ENCODE results near the gene LDAF1. TPM values are rescaled to one million over a fixed set of nuclear protein-coding genes. Genes with fewer than 3 reads are reported as not detected.

LDAF1 gene
- total RNA-seq, 1 experiment from 2014 or later, result 11.5 TPM

- H3K9me3 ChIP-seq (ENCODE audit: low read length), result no peaks in the 10 kb centered on the region
- no peaks in the 10 kb centered on the region for H3F3A ChIP-seq (ENCODE audit: low read length, unreplicated experiment)
- BruUV-seq (replicated peaks), result no TSS peak
- no peaks in the 10 kb centered on the region for H3K79me2 ChIP-seq (ENCODE audit: low read length)
- H3K9me2 ChIP-seq (replicated peaks; ENCODE audit: low read length), result no peaks in the 10 kb centered on the region
- TF ChIP-seq EZH2 (IDR thresholded peaks at IDR 0.05; ENCODE audit: low read length, unreplicated experiment) (no peak), CTCF (conservative IDR thresholded peaks at IDR 0.05; ENCODE audit: low read depth, low read length) (no peak), EZH2phosphoT487 (IDR thresholded peaks at IDR 0.05; ENCODE audit: borderline replicate concordance, low read length) (no peak)
- H3K27ac ChIP-seq (ENCODE audit: low read length), result no peak overlapping the region
- no peak overlapping the region for H3K4me3 ChIP-seq (ENCODE audit: low read length)
- H2AFZ ChIP-seq (ENCODE audit: low read length), result no peak overlapping the region
- ChIA-PET POLR2A (ENCODE audit: unreplicated experiment) (interaction anchor here (0.8 kb wide), 1 partner anchor 83 kb away, joined by 7 read pairs; no protein-coding TSS in a partner anchor), CTCF (no interaction called here)
- H3K4me2 ChIP-seq (ENCODE audit: low read length), result no peak overlapping the region
- intact Hi-C loops (cut with micrococcal nuclease), result no loop called here
- no peaks in the 10 kb centered on the region for H3K36me3 ChIP-seq (ENCODE audit: low read depth, low read length)
- H3K4me1 ChIP-seq (ENCODE audit: insufficient read depth, low read length), result no peaks in the 10 kb centered on the region
- H4K20me1 ChIP-seq (ENCODE audit: low read length), result no peaks in the 10 kb centered on the region
- H3K27me3 ChIP-seq (ENCODE audit: low read length), result peaks cover 21% of the 10 kb centered on the region; the same call in 1 of the 2 replicates
- ATAC-seq (no peak), DNase-seq (no peak)
- H3K9ac ChIP-seq (ENCODE audit: low read length), result no peak overlapping the region
Observed at GRCh38 chr16:21203155-21203797, 44.8 kb downstream of the LDAF1 start.

- POLR2A ChIA-PET (ENCODE audit: unreplicated experiment), result no interaction called here
- CTCF ChIA-PET, result no interaction called here
- Histone ChIP-seq H3K79me2 (ENCODE audit: low read length) (no peaks in the 10 kb centered on the region), H3K27me3 (ENCODE audit: low read length) (peaks cover 14% of the 10 kb centered on the region; the same call in 1 of the 2 replicates), H3K4me1 (ENCODE audit: insufficient read depth, low read length) (no peaks in the 10 kb centered on the region), H3F3A (ENCODE audit: low read length, unreplicated experiment) (no peaks in the 10 kb centered on the region), H3K9me3 (ENCODE audit: low read length) (no peaks in the 10 kb centered on the region), H3K27ac (ENCODE audit: low read length) (no peak overlapping the region), H3K4me3 (ENCODE audit: low read length) (no peak overlapping the region), H3K36me3 (ENCODE audit: low read depth, low read length) (no peaks in the 10 kb centered on the region), H3K9ac (ENCODE audit: low read length) (no peak overlapping the region), H3K9me2 (replicated peaks; ENCODE audit: low read length) (no peaks in the 10 kb centered on the region), H2AFZ (ENCODE audit: low read length) (no peak overlapping the region), H4K20me1 (ENCODE audit: low read length) (no peaks in the 10 kb centered on the region), H3K4me2 (ENCODE audit: low read length) (no peak overlapping the region)
- intact Hi-C loops (cut with micrococcal nuclease), result no loop called here
- ATAC-seq (no peak), DNase-seq (no peak)
- TF ChIP-seq EZH2phosphoT487 (IDR thresholded peaks at IDR 0.05; ENCODE audit: borderline replicate concordance, low read length) (no peak), EZH2 (IDR thresholded peaks at IDR 0.05; ENCODE audit: low read length, unreplicated experiment) (no peak), CTCF (conservative IDR thresholded peaks at IDR 0.05; ENCODE audit: low read depth, low read length) (no peak)
- BruUV-seq (replicated peaks), result no TSS peak
Observed at GRCh38 chr16:21205303-21205702, 46.8 kb downstream of the LDAF1 start.

- Histone ChIP-seq H3K9ac (ENCODE audit: low read length) (no peak overlapping the region), H3F3A (ENCODE audit: low read length, unreplicated experiment) (no peaks in the 10 kb centered on the region), H3K4me1 (ENCODE audit: insufficient read depth, low read length) (no peaks in the 10 kb centered on the region), H3K36me3 (ENCODE audit: low read depth, low read length) (no peaks in the 10 kb centered on the region), H3K27me3 (ENCODE audit: low read length) (peaks cover 14% of the 10 kb centered on the region; the same call in 1 of the 2 replicates), H3K4me3 (ENCODE audit: low read length) (no peak overlapping the region), H3K4me2 (ENCODE audit: low read length) (no peak overlapping the region), H4K20me1 (ENCODE audit: low read length) (no peaks in the 10 kb centered on the region), H3K9me3 (ENCODE audit: low read length) (no peaks in the 10 kb centered on the region), H3K9me2 (replicated peaks; ENCODE audit: low read length) (no peaks in the 10 kb centered on the region), H2AFZ (ENCODE audit: low read length) (no peak overlapping the region), H3K27ac (ENCODE audit: low read length) (no peak overlapping the region), H3K79me2 (ENCODE audit: low read length) (no peaks in the 10 kb centered on the region)
- TF ChIP-seq CTCF (conservative IDR thresholded peaks at IDR 0.05; ENCODE audit: low read depth, low read length), result no peak
- TF ChIP-seq EZH2 (IDR thresholded peaks at IDR 0.05; ENCODE audit: low read length, unreplicated experiment), result no peak
- DNase-seq (no peak), ATAC-seq (no peak)
- ChIA-PET POLR2A (ENCODE audit: unreplicated experiment) (no interaction called here), CTCF (no interaction called here)
- intact Hi-C loops (cut with micrococcal nuclease), result no loop called here
- no TSS peak for BruUV-seq (replicated peaks)
Observed at GRCh38 chr16:21206550-21206949, 48.1 kb downstream of the LDAF1 start.
